Sigmoid colon (tissue), 7 donors: ENCODE measurements around the gene SARNP. TPM values are rescaled to one million over a fixed set of nuclear protein-coding genes. Genes with fewer than 3 reads are reported as not detected.
A peak's percentile ranks its signal among the peaks of the same experiment; 100 is the strongest.

ENCODE experiments used
- DNase-seq: peaks from one replicate; pipeline ENCODE4 v3.0.0-alpha.2; 2019
- H3K27ac ChIP-seq, 4 donors: fragments of 200-600 bp; sonication (generic); one replicate each; pipeline ENCODE4 v1.5.1; 2016 to 2019; ENCODE audit warnings: mild to moderate bottlenecking in 1 of 4
- H3K27me3 ChIP-seq, 3 donors: fragments of 200-600 bp; sonication (generic); one replicate each; pipeline ENCODE4 v1.5.1; 2019; ENCODE audit warnings: mild to moderate bottlenecking in 1 of 3
- H3K36me3 ChIP-seq, 4 donors: fragments of 200-600 bp; sonication (generic); one replicate each; pipeline ENCODE4 v1.5.1; 2016 to 2019
- H3K4me1 ChIP-seq, 4 donors: fragments of 200-600 bp; sonication (generic); one replicate each; pipeline ENCODE4 v1.5.1; 2017 to 2019
- H3K4me3 ChIP-seq, 4 donors: fragments of 200-600 bp; sonication (generic); one replicate each; pipeline ENCODE4 v1.5.1; 2017 to 2019; ENCODE audit warnings: mild to moderate bottlenecking in 2 of 4, moderate library complexity in 1 of 4
- H3K9me3 ChIP-seq, 4 donors: fragments of 200-600 bp in 3 of 4; sonication (generic) in 3 of 4; one replicate each; pipeline versions ENCODE4 v1.5.1 to v1.6.1; 2013 to 2019
- CTCF ChIP-seq, 4 experiments: fragments of 450-650 bp in 3 of 4; fragments of 200-600 bp in 1 of 4; IDR thresholded peaks; one replicate each; pipeline ENCODE4 v1.5.1; 2016 to 2019; ENCODE audit warnings: antibody characterized with exemption in 4 of 4, mild to moderate bottlenecking in 3 of 4, moderate library complexity in 2 of 4
- EP300 ChIP-seq, 4 donors: sonication (generic); formaldehyde crosslinking; IDR thresholded peaks; one replicate each; pipeline ENCODE4 v1.6.1; 2017; ENCODE audit warnings: antibody characterized with exemption in 4 of 4
- POLR2A ChIP-seq, 2 donors: fragments of 450-650 bp; IDR thresholded peaks; one replicate each; pipeline ENCODE4 v1.6.1; 2016; ENCODE audit warnings: antibody characterized with exemption in 2 of 2, mild to moderate bottlenecking in 2 of 2, moderate library complexity in 2 of 2
- POLR2AphosphoS5 ChIP-seq, 4 donors: sonication (generic); formaldehyde crosslinking; IDR thresholded peaks; one replicate each; pipeline ENCODE4 v1.6.1; 2017; ENCODE audit warnings: antibody characterized with exemption in 4 of 4
- WGBS, 2 donors: extraction: QIAGEN DNeasy Blood & Tissue Kit; methylation state at CpG; one replicate each; pipeline ENCODE4 v1.1.7; 2013; 5-methylcytosine and 5-hydroxymethylcytosine counted together
- intact Hi-C: fragments of 100-400 bp; cut with DNase I; formaldehyde crosslinking; loops from one replicate; pipeline ENCODE4 v1.15.1; 2023
- polyA plus RNA-seq, 3 donors: library from polyadenylated mRNA; stranded (reverse); fragments of 200-250 nt; gene quantifications; one replicate each; pipeline ENCODE4 v1.2.3, GENCODE V29; 2013
- total RNA-seq, 4 donors: library from RNA; depleted of rRNA; stranded (reverse); fragments of >200 nt; gene quantifications; one replicate each; pipeline ENCODE4 v1.1.0, GENCODE V29; 2016
- donor health status: healthy with polysubstance abuse.
- donor health status: Bipolar disorder and iron deficiency.
- donor health status: healthy.

The SARNP gene
- total and polyA plus RNA-seq, 7 donors: 49.0 to 106 (median 81.9) TPM

GRCh38 chr12:55849616-55850343 is 32.3 kb upstream of the SARNP start:
- intact Hi-C loops: no loop called here
- TF ChIP-seq POLR2AphosphoS5 (IDR thresholded peaks at IDR 0.05): no peak
- TF ChIP-seq EP300 (IDR thresholded peaks at IDR 0.05): no peak
- TF ChIP-seq POLR2A (IDR thresholded peaks at IDR 0.05): no peak
- Histone ChIP-seq H3K9me3 (no peaks in the 10 kb centered on the region), H3K4me1 (peaks cover 0 to 15% (median 9%) of the 10 kb centered on the region in 4 donors), H3K36me3 (no peaks in the 10 kb centered on the region), H3K27me3 (peaks cover 0 to 6% (median 0%) of the 10 kb centered on the region in 3 donors), H3K27ac (peak overlapping the region in 3 of 4 donors; percentile 84 to 90 (median 86)), H3K4me3 (no peak overlapping the region)
- no peak for DNase-seq
- WGBS, 2 donors: 81 to 83% methylated on average over 7 of the region's 7 CpGs

GRCh38 chr12:55847603-55848291 is 30.2 kb upstream of the SARNP start:
- TF ChIP-seq EP300 (IDR thresholded peaks at IDR 0.05) (peak; percentile 78 to 96 (median 92)), POLR2A (IDR thresholded peaks at IDR 0.05) (peak; percentile 31 to 52), CTCF (IDR thresholded peaks at IDR 0.05) (no peak), POLR2AphosphoS5 (IDR thresholded peaks at IDR 0.05) (peak; percentile 80 to 94 (median 84))
- Histone ChIP-seq H3K9me3 (no peaks in the 10 kb centered on the region), H3K27ac (peak overlapping the region; percentile 82 to 90 (median 85)), H3K4me3 (no peak overlapping the region), H3K36me3 (no peaks in the 10 kb centered on the region), H3K27me3 (peaks cover 0 to 6% (median 0%) of the 10 kb centered on the region in 3 donors), H3K4me1 (peaks cover 0 to 15% (median 9%) of the 10 kb centered on the region in 4 donors)
- DNase-seq: peak; percentile 98
- intact Hi-C loops: no loop called here
- 42 to 50% methylated on average over 6 of the region's 6 CpGs for WGBS, 2 donors

- Histone ChIP-seq H3K9me3 (no peaks in the 10 kb centered on the region), H3K27ac (peak overlapping the region; percentile 82 to 90 (median 85)), H3K4me1 (peaks cover 0 to 15% (median 9%) of the 10 kb centered on the region in 4 donors), H3K36me3 (no peaks in the 10 kb centered on the region), H3K27me3 (peaks cover 0 to 6% (median 0%) of the 10 kb centered on the region in 3 donors), H3K4me3 (no peak overlapping the region)
- TF ChIP-seq POLR2AphosphoS5 (IDR thresholded peaks at IDR 0.05) (peak in 3 of 4 donors; percentile 12 to 68 (median 15)), EP300 (IDR thresholded peaks at IDR 0.05) (peak in 1 of 4 donors; percentile 32), CTCF (IDR thresholded peaks at IDR 0.05) (no peak)
- DNase-seq: peak; percentile 78
- WGBS, 2 donors: 68 to 71% methylated on average over 3 of the region's 3 CpGs
- intact Hi-C loops: no loop called here
Measured at GRCh38 chr12:55847033-55847432, 29.5 kb upstream of the SARNP start.

GRCh38 chr12:55845785-55846496 is 28.4 kb upstream of the SARNP start:
- Histone ChIP-seq H3K4me1 (peaks cover 0 to 15% (median 9%) of the 10 kb centered on the region in 4 donors), H3K27me3 (peaks cover 0 to 6% (median 0%) of the 10 kb centered on the region in 3 donors), H3K4me3 (no peak overlapping the region), H3K9me3 (no peaks in the 10 kb centered on the region), H3K36me3 (no peaks in the 10 kb centered on the region), H3K27ac (peak overlapping the region; percentile 82 to 90 (median 85))
- DNase-seq: no peak
- intact Hi-C loops: no loop called here
- 80 to 85% methylated on average over 7 of the region's 7 CpGs for WGBS, 2 donors
- no peak for TF ChIP-seq POLR2AphosphoS5 (IDR thresholded peaks at IDR 0.05)
- no peak for TF ChIP-seq CTCF (IDR thresholded peaks at IDR 0.05)
- TF ChIP-seq EP300 (IDR thresholded peaks at IDR 0.05): no peak
- TF ChIP-seq POLR2A (IDR thresholded peaks at IDR 0.05): no peak
